HG03025 (cell line): ENCODE measurements around the gene RPS6KA5.
A peak's percentile ranks its signal among the peaks of the same experiment; 100 is the strongest.
"Not testable (repeated sequence)": the region's sequence is repeated elsewhere in the genome, so short reads cannot be mapped to it uniquely, and the experiment has no call there.

Experiments
- ATAC-seq: cut with Tn5 transposase; IDR thresholded peaks from one replicate; pipeline ENCODE4 v1.9.1; 2021; ENCODE audit warnings: mild to moderate bottlenecking, moderate library complexity; ENCODE audit not compliant: unreplicated experiment, low FRiP score

RPS6KA5 gene

DNA sequence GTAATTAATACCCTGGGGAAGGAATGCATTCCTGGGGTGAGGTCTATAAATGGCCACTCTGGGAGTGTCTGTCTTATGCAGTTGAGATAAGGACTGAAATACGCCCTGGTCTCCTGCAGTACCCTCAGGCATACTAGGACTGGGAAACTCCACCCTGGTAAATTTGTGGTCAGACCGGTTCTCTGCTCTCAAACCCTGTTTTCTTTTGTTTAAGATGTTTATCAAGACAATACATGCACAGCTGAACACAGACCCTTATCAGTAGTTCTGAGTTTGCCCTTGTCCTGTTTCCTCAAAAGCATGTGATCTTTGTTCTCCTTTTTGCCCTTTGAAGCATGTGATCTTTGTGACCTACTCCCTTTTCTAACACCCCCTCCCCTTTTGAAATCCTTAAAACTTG is 106.8 kb downstream of the RPS6KA5 start:
- ATAC-seq = not testable (repeated sequence)

DNA sequence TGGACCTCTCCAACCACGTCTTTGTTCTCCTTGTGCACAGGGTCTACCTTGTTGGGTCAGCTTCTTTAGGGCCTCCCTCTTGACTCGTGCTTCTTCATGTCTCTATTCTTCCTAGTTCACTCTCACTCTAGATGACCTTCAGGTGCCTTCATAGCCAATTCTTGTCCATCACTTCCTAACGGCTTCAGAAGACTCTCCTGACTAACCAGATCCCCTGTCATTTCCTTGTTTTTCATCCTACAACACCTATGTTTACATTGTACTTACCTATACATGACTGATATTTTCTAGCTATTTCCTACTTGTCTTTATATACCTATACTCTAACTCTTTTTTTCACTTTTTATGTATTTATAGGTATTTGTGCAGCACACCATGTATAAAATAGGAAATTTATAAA is 117.1 kb downstream of the RPS6KA5 start:
- ATAC-seq = no peak

DNA sequence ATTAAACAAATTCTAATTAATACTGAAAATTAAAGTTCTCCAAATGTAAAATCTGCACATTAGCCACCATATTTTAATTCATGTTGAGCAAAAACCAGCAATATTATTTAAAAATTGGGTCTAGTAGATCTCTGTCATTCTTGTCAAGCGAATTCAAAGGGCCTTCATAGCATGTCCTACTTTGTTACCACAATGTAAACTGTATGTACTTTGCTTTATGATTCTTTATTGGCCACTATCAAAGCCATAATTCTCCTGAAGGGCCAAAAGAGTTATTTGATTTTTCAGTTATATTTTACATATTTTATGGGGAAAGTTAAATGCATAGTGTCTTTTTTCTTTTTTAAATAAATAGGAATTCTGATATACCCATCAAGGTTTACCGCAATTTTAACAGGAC is 117.9 kb downstream of the RPS6KA5 start:
- ATAC-seq = no peak

DNA sequence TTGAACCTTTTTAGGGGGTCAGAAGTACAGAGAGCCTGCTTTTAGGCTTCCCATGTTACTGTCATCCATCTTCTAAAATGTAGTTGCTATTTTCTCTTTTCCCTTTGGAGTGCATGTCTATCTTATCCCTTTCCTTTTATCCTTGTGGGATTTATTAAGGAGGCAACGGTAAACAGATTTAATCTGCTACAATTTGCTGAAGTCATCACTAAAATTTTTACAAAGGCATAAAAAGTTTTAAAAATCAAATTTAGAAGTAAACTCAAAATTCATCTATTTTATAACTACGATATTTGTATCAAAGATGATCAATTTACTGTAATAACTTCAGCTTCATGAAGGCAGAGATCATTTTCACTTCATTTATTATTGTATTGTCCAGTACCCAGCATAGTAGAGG is 118.7 kb downstream of the RPS6KA5 start:
- no peak for ATAC-seq

DNA sequence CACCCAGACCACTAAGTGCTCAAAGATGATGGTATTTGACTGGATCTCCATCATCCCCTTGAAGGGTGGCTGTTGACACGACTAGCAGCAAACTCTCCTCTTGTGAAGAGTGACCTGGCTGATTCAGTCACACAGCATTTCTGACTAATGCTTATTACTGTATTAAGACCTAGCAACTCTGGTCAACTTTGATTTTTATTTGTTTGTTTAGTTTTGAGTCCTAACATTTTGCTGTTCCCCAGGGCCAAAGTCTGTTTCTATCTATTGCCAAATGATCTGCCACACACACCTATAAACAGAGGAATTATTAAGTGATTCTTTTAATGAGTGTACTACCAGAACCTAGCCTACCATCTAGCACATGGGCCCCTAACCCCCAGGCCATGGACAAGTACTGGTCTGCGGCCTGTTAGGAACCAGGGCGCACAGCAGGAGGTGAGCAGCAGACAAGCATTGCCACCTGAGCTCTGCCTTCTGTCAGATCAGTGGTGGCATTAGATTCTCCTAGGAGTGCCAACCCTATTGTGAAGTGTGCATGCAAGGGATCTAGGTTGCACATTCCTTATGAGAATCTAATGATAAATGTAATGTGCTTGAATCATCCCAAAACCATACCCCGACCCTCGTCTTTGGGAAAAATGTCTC is 120.0 kb downstream of the RPS6KA5 start:
- no peak for ATAC-seq

DNA sequence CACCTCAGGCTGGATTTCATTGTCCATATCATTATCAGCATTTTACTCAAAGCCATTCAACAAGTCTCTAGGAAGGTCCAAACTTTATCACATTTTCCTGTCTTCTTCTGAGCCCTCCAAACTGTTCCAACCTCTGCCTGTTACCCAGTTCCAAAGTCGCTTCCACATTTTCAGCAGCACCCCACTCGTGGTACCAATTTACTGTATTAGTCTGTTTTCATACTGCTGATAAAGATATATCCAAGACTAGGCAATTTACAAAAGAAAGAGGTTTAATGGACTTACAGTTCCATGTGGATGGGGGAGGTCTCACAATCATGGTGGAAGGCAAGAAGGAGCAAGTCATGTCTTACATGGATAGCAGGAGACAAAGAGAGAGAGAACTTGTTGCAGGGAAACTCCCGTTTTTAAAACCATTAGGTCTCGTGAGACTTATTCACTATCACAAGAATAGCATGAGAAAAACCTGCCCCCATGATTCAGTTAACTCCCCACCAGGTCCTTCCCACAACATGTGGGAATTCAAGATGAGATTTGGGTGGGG is 121.1 kb downstream of the RPS6KA5 start:
- not testable (repeated sequence) for ATAC-seq

DNA sequence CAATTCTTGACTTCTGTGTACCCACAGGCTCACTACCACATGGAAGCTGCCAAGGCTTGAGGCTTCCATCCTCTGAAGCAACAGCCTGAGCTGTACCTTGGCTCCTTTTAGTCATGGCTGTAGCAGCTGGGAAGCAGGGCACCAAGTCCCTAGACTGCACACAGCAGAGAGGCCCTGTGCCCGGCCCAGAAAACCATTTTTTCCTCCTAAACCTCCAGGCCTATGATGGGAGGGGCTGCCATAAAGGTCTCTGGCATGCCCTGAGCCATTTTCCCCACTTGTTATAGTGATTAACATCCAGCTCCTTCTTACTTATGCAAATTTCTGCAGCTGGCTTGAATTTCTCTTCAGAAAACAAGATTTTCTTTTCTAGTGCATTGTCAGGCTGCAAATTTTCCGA is 121.8 kb downstream of the RPS6KA5 start:
- ATAC-seq = no peak

DNA sequence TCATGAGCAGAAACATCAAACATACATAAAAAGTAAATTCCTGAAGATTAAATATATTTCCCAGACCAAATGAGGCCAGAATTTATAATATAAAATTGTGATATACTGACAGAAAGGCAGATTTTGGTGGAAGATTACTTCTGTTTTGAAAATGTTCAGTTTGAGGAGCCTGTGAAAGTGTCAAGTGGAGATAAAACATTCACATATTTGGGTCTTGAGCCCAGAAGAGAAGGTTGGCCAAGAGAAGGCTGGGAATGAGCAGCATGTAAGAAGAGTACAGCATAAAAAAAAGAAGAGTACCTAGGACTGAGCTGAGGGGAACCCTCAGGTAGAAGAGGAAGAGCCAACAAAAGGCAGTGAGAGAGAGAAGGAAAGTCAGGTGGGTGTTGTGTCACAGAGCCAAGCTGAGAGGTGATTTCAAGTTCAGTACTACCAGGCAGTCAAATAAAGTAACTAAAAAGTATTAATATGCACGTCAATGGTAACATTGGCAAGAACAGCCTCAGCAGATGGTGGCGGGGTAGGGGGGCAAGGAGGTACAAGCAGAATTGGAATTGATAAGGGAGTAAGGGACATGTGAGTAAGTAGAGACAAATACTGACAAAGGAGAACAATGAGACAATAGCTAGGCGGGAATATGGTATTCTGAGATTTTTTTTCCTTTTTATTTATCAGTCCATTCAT is 123.5 kb downstream of the RPS6KA5 start:
- no peak for ATAC-seq

DNA sequence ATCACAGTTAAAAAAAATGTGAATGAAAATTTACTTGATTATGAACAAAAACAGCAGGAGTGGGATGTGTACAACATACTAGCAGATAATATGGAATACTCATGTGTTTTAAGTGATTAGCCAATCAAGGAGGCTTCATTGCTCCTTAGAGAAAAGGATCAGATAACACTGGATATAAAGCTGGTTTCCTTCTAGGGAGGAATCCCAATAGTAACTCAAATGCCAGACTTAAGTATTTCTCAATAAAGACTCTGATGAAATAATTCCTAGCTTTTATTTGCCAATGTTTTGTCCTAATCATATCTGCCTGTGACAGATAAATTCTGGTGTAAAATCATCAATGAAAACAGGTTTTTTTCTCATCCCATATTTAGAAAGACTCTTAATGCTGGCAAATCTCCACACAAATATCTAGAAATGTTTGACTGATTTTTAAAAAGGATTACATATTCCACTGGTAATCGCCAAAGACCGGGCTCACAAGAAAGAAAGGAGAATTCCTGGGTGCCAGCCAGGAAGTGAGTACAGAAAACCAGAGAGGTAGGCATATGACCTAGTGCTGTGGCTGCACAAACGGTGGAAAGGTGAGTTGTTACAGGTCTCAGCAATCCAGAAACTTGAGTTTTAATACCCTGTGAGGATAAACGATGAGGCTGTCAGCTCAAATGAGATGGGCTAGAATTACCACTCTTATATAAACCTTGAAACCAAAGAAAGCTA is 135.7 kb downstream of the RPS6KA5 start:
- no peak for ATAC-seq

DNA sequence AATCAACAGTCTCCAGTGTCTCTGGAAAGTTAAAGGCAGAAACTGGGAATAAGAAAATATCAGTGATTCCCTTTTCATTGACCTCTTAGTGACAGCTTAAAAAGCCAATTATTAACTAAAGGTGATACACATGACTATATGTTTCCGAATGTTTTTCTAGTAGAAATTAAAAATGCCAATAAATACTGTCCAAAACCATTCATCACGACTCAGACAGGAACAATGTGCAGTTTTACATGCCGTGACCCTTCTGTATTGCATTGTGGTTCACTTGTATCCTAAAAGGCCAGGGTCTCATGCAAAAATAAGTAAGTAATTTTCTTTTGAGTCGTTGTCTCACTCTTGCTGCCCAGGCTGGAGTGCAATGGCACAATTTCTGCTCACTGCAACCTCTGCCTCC is 138.3 kb downstream of the RPS6KA5 start:
- no peak for ATAC-seq

DNA sequence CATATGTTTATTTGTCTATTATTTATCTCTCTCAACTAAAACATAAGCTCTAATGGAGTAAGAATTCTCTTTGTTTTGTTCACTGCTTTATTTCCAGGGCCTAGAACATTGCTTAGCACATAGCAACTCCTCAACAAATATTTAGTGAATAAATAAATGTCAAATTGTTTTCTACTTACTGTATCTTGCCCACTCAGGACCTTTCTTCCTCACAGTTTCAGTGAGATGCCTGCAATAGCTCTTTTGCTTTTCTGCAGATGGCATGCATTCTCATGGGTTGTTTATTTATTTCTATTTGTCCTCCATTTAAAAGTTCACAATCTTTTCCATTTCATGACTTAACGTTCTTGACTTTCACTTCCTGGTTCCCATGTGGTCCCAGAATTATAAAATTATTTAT is 149.3 kb downstream of the RPS6KA5 start:
- ATAC-seq = no peak

DNA sequence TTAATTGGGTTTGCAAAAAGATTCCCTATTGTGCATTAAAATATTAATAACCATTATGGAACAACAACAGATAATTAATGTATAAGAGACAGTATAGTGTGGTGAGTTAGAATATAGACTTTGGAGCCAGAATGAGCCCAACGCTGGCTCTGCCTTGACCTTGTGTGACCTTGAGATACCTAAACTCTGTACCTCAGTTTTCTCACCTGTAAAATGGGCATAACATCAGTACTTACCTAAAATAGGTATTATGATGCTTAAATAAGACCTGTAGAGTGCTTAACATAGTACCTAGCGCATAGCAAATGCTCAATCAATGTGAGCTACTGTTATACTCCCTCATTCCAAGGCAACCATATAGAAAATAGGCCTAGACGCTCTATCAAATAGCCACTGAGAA is 153.3 kb downstream of the RPS6KA5 start:
- ATAC-seq = no peak

DNA sequence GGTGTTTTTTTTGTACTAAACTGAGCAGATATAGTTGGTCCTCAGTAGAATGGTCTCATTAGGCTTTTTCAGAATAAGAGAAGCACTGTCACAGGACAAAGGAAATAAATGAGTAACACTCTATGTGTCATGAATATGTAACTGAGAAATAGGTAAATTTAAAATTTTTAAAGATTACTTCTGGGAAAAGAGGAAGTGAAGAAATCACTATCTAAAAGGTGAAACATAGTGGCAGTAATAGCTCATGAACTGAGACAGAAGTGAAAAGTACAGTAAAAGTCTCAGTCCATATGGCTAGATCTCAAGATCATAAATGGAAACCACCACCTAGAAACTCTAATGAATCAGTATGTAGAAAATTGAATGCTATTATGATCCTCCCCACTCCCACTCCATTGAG is 154.9 kb downstream of the RPS6KA5 start:
- peak; percentile 78 for ATAC-seq

DNA sequence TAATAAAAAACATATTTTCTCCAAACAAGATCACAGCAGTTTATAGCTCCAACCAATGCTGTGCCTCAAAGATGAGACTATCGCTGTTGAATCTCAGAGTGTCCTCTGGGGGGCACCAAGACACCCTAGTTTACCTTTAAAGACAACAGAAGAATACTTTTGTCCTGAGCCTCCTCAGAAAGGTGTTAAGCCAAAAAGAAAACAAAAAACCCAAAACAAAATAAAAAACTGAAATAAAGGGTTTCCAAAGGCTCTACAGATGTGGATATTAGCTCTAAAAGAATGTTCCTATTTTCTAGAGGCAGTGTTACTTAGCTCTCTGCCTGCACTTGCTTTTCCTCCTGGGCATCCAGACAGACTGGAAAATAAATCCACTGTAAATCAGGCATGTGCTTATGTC is 157.3 kb downstream of the RPS6KA5 start:
- ATAC-seq = no peak

DNA sequence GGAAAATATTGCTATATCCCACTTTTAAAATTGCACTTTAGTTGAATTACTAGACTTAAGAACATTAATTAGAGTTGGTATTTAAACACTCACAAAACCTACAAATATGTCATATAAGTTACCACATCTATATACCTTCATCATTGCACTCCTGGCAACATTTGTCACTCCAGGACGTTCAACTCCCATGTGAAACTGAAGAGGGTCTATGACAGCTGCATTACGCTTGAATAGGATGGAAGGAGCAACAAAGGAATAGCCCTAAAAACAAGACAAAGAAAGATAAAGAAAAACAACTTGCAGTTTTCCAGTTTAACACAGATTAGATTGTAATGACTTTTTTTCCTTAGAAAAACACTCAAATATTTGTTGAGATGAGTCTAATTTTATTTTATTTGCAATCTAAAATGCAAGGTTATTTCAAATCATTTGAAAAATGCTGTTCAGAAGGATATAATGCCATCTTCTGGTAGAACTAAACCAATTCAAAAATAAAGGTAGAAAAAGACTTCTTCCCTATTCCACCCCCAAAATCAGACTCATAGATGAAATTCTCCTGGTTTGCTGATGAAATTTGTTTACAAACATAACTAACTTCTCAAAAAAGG is 159.9 kb downstream of the RPS6KA5 start:
- no peak for ATAC-seq

DNA sequence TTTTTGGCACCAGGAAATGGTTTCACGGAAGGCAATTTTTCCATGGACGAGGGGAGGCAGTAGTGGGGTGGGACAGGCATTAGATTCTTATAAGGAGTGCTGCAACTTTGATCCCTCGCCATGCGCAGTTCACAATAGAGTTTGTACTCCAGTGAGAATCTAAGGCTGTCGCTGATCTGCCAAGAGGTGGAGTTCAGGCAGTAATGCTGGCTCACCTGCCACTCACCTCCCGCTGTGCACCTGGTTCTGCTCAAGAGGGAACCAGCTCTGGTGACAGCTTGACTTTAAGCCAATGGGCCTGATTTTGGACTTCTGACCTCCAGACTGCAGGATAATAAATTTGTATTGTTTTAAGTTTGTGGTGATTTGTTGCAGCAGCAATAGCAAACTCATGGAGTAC is 163.4 kb downstream of the RPS6KA5 start:
- ATAC-seq = no peak

DNA sequence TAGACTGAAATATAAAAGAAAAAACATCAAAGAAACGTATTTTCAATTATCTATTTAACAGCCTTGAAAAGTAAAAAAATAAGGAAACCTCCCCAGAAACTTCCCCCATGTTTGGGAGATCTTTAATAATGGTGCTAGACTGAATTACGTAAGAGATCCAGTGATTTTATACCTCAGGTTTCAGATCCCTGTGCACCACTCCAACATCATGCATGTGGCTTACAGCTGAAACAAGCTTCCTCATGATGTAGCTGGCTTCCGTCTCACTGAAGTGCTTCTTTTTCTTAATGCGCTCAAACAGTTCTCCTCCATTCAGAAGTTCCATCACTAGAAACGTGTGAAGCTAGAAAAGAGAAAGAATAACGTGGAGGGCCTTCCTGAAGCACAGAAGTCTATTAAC is 166.2 kb downstream of the RPS6KA5 start:
- no peak for ATAC-seq

DNA sequence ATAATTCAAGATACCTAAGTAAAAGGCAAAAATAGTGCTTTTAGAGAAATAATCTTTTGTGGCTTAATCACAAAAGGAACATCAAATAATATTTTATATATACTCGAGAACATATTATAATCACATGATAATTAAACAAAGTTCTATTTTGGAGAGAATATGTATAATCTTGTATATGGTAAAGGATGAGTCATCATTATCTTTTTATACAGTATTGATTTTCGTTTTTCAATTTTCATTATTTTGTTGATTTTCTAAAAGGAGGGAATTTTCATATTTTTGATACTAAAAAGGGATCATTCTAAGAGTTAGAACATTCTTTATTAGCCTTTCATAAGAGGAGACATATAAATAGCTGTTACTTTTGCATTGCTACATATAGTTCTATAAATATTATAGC is 166.9 kb downstream of the RPS6KA5 start:
- ATAC-seq = no peak

DNA sequence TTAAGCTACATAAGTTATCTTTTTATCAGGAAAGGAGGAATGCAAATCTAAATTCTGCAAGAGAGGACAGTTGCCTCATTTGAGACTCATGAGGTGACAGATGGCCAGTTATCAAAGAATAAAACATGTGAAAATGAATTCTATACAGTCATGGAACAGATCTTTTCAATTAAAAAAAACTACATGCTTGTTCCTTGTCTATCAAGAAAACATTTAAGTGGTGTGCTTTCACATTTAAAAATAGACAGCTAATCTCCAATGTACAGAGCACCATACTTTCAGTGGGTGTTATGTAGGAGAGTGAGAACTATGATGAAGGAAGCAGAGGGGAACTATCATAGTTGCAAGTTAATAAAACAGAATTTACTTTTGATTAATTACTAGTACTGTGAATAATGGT is 167.5 kb downstream of the RPS6KA5 start:
- no peak for ATAC-seq

DNA sequence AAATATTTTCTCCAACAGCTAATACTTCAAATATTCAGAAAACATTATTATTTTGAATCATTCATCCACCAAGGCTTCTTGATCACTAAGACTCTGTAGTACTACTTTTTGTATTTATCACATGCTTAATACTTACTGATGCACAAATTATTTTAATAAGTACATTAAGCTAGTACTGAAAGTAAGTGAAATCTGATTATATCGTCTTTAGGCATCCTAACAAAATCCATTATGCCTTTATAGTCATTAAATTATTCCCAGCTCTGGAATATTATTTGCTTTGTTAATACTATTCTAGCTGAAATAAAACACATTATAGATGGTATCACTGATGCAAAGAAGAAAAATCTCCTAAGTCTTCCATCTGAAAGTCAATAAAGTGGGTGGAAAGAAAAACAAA is 169.1 kb downstream of the RPS6KA5 start:
- no peak for ATAC-seq

DNA sequence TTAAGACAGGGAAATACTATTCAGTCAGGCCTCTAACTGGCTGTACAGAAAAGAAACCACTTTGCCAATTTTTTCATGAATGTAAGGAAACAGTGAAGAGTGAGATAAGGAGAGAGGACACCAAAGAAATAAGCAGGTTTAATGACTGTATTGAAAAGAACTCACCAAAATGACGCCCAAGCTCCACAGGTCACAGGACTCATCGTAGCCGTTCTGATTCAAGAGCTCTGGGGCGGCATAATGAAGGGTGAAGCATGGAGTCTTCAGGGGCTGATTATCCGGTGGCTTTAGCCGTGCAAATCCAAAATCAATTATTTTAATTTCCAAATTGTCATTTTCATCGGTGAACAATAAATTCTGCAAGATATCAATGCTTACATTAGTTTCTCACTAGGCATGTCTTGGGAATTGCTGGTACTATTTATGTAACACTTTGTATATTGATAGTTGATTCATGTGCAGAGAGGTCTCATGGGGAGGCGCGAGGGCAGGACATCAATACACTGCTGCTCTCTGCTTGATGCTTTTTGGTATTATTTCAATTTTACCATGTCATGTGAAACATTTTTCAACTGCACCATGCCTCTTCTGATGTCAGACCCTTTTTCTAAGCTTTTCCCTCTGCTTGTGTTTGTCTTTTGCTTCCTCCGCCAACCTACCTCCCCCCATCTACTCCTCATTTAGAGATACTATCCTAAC is 170.0 kb downstream of the RPS6KA5 start:
- no peak for ATAC-seq
